ENCODE measurements around the gene DHX34. TPM values are rescaled to one million over a fixed set of nuclear protein-coding genes. Genes with fewer than 3 reads are reported as not detected.

The DHX34 gene, protein sequence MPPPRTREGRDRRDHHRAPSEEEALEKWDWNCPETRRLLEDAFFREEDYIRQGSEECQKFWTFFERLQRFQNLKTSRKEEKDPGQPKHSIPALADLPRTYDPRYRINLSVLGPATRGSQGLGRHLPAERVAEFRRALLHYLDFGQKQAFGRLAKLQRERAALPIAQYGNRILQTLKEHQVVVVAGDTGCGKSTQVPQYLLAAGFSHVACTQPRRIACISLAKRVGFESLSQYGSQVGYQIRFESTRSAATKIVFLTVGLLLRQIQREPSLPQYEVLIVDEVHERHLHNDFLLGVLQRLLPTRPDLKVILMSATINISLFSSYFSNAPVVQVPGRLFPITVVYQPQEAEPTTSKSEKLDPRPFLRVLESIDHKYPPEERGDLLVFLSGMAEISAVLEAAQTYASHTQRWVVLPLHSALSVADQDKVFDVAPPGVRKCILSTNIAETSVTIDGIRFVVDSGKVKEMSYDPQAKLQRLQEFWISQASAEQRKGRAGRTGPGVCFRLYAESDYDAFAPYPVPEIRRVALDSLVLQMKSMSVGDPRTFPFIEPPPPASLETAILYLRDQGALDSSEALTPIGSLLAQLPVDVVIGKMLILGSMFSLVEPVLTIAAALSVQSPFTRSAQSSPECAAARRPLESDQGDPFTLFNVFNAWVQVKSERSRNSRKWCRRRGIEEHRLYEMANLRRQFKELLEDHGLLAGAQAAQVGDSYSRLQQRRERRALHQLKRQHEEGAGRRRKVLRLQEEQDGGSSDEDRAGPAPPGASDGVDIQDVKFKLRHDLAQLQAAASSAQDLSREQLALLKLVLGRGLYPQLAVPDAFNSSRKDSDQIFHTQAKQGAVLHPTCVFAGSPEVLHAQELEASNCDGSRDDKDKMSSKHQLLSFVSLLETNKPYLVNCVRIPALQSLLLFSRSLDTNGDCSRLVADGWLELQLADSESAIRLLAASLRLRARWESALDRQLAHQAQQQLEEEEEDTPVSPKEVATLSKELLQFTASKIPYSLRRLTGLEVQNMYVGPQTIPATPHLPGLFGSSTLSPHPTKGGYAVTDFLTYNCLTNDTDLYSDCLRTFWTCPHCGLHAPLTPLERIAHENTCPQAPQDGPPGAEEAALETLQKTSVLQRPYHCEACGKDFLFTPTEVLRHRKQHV
- total RNA-seq = 5.4 and 7.0 TPM in 2 replicates

DNA sequence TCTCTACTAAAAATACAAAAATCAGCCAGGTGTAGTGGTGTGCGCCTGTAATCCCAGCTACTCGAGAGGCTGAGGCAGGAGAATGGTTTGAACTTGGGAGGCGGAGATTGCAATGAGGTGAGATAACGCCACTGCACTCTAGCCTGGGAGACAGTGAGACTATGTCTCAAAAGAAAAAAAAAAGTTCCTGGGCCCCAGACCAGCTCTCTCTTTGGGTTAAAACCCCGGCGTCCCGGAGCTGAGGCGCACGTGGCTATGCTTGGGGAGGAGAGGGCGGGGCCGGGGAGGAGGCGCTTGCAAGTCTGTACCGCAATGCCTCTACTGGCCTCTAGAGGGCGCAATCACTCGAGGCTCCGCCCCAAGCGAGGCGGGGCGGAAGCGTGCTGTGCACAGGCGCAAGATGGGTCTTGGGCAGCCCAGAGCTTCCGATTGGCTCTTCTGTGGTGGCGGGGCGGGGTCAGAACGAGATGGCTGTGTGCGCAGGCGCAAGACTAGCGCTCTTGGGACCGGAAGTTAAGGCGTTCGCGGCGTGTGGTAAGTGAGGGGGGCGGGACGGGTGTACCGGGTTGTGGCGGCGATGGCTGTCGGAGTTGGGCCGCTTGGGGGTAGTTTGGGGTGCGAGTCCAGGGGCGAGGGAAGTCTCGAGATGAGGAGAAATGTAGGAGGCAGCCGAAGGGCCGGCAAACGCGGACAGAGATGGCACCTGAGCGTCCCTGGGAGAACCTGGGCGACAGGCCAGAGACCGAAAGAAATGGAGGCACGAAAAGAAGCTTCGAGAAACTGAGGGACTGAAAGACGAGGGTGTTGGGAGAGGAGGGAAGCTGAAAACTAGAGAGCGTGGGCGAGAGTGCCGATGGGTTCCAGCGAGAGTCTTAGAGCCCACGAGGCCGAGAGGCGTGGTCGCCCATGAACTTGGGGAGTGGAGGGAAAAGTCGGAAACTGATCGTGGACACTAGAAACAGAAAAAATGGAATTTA is at the start of gene DHX34:
DHX34 (plus strand) TSS at position 497 of the 977 bp plus-strand sequence. CDS start 3,716 bp downstream, outside the sequence.

DNA sequence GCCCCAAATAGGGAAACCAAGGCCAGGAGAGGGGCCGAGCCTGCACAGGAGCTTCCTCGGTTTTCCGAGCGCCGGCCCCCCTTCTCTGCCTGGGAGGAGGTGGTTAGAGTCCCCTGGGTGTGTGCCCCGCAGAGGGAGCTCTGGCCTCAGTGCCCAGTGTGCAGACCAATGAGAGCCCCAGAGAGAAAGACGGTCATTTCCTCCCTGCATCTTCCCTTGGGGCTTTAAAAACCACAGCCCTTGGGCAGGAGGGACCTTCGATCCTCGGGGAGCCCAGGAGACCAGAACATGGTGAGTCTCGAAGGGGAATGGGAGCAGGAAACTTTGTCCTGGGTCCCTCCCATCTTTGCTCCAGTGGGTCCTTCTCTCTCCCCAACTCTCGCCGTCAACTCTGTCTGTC is 39.5 kb upstream of the DHX34 start, which contains the start of gene C5AR1:
C5AR1 (plus strand) TSS at position 254 of the 400 bp plus-strand sequence; CDS start at position 289, 35 bp downstream.

DNA sequence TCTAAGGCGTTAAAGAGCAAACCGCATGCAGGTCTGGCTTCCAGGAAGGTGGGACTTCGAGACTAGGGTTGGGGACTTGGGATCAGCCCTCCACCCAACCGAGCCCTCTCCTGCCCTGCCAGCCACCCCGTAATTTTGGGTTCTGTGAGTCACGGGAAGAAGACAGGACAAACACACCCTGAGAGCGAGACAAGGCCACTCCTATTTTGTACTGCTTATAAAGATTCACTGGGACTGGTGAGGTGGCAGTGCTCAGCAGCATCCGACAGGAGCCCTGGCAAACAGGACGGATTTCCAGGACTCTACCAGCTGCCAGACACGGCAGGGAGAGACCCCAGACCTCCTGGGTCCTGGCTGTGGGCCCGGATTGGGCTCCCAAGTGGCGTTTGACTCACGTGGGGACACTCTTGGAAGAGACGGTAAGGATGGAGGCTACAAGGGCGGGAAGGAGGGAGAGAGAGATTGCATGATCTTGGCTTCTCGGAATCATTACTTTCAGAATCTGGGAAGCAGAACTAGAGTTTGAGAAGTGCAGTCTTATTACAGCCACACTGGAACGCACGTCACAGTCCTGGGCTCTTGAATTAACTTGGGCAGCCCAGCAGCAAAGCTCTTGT is 17.1 kb upstream of the DHX34 start, which contains the start of gene C5AR2:
C5AR2 (plus strand) TSS at position 245 of the 617 bp plus-strand sequence. CDS start 8,625 bp downstream, outside the sequence.

DNA sequence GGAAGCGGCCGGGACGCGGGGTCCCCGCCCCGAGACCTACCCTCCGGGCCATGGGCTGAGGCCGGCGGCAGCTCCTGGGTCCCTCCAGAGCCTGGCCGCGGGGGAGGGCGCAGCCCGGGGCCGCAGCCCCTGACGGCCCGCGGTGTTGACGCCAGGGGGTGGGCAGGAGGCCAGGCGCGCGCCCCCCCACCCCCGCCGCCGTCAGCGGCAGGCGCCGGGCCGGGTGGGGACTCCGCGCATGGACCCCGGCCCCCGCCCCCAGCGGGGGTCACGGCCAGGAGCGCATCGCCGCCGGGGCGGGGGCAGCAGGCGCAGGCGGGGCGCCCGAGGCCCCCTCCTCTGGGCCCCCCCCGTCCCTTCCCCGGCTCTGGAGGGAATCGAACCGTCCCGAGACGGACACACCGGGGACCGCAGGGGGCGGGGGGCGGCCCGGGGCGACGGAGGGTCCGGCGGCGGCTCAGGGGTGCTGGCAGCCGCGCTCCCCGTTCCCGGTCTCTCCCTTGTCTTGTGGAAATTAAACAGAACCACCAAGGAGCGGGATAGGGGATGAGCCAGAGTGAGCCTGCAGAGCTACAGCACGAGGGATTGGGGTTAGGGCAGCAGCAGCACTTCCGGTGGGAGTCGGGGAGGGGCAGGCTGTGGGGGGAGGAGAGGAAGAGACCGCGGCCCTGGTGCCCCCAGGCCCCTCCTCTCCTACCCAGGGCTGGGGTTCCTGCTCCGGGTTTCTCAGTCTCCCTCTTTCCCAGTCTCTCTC is 70.1 kb downstream of the DHX34 start, which contains the start of gene MEIS3:
MEIS3 (minus strand) TSS at position 498 of the 754 bp plus-strand sequence; CDS start at position 52, 446 bp downstream.

Other genes starting within 250 kb of the DHX34 start
- 13.1 and 13.8 TPM in 2 replicates for gene ZC3H4, start 235.5 kb upstream of the DHX34 start, total RNA-seq
- gene SAE1, start 218.5 kb upstream of the DHX34 start, total RNA-seq = 155 and 177 TPM in 2 replicates
- 6.3 and 8.5 TPM in 2 replicates for gene BBC3, start 118.1 kb upstream of the DHX34 start, total RNA-seq
- 11.0 and 11.2 TPM in 2 replicates for gene CCDC9, start 92.8 kb upstream of the DHX34 start, total RNA-seq
- 1.5 and 1.7 TPM in 2 replicates for gene INAFM1, start 74.4 kb upstream of the DHX34 start, total RNA-seq
- gene C5AR1, start 39.5 kb upstream of the DHX34 start, total RNA-seq = under 0.01 and 0.62 TPM in 2 replicates
- gene C5AR2, start 17.1 kb upstream of the DHX34 start, total RNA-seq = 0.53 and 1.1 TPM in 2 replicates
- gene MEIS3, start 70.2 kb downstream of the DHX34 start, total RNA-seq = 3.8 and 11.0 TPM in 2 replicates
- 0.12 TPM in 1 of 2 replicates, not detected in the other for gene SLC8A2, start 122.6 kb downstream of the DHX34 start, total RNA-seq
- gene KPTN, start 134.9 kb downstream of the DHX34 start, total RNA-seq = 4.2 and 4.8 TPM in 2 replicates
- gene NAPA, start 165.7 kb downstream of the DHX34 start, total RNA-seq = 96.4 and 113 TPM in 2 replicates
- gene ZNF541, start 223.8 kb downstream of the DHX34 start, total RNA-seq = 0.12 and 0.13 TPM in 2 replicates

Measured in aortic smooth muscle cell (primary cell).